ENCODE measurements around the gene ADI1. TPM values are rescaled to one million over a fixed set of nuclear protein-coding genes. Genes with fewer than 3 reads are reported as not detected.

ADI1 gene
- total and polyA plus RNA-seq, 12 donors = 50.0 to 160 (median 103) TPM

GRCh38 chr2:3467654-3468053 is 51.7 kb downstream of the ADI1 start:
- TF ChIP-seq CTCF (IDR thresholded peaks at IDR 0.05) = no peak
- TF ChIP-seq POLR2A (IDR thresholded peaks at IDR 0.05) = no peak
- no peak for DNase-seq
- Histone ChIP-seq H3K27ac (no peak overlapping the region), H3K36me3 (replicated peaks in 1 of 2) (peaks cover 0 to 48% of the 10 kb centered on the region in 2 donors), H3K9me3 (replicated peaks in 1 of 3) (no peaks in the 10 kb centered on the region), H3K4me1 (replicated peaks in 1 of 2) (peaks cover 3 to 8% of the 10 kb centered on the region in 2 donors), H3K27me3 (no peaks in the 10 kb centered on the region), H3K4me3 (no peak overlapping the region)
- intact Hi-C loops (cut with DNase I) = no loop called here
- 92 to 97% (median 94%) methylated on average over 11 to 15 of the region's 15 CpGs for WGBS, 4 donors

GRCh38 chr2:3466966-3467365 is 52.4 kb downstream of the ADI1 start:
- DNase-seq = no peak
- WGBS, 4 donors = 88 to 97% (median 90%) methylated on average over 13 to 14 of the region's 14 CpGs
- intact Hi-C loops (cut with DNase I) = no loop called here
- peaks cover 0 to 48% of the 10 kb centered on the region in 2 donors for H3K36me3 ChIP-seq (replicated peaks in 1 of 2)
- no peaks in the 10 kb centered on the region for H3K9me3 ChIP-seq (replicated peaks in 1 of 3)
- no peaks in the 10 kb centered on the region for H3K27me3 ChIP-seq
- H3K27ac ChIP-seq = no peak overlapping the region
- peaks cover 3 to 10% of the 10 kb centered on the region in 2 donors for H3K4me1 ChIP-seq (replicated peaks in 1 of 2)
- TF ChIP-seq POLR2A (IDR thresholded peaks at IDR 0.05) (no peak), CTCF (IDR thresholded peaks at IDR 0.05) (no peak)
- H3K4me3 ChIP-seq = no peak overlapping the region

DNA sequence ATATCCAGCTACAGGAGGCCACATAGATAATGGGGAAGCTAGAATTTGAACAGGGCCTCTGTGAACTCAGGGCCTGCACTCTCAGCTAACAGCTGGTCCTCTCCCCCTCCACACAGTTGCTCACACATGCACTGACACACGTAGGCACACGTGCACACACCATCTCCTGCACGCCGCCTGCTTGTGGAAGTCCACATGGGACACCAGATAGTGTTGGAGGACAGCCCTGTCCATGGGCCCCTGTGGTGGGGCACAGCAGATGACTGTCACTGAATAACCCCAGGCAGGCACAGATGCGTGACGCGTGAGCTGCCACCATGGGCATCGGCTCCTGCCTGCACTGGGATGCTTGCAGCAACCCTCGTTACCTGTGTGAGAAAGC is 52.9 kb downstream of the ADI1 start:
- Histone ChIP-seq H3K4me3 (no peak overlapping the region), H3K27ac (peak overlapping the region; percentile 64 to 90 (median 69)), H3K9me3 (replicated peaks in 1 of 3) (no peaks in the 10 kb centered on the region), H3K36me3 (replicated peaks in 1 of 2) (peaks cover 0 to 48% of the 10 kb centered on the region in 2 donors), H3K4me1 (replicated peaks in 1 of 2) (peaks cover 3 to 15% of the 10 kb centered on the region in 2 donors), H3K27me3 (no peaks in the 10 kb centered on the region)
- DNase-seq = no peak
- no peak for TF ChIP-seq POLR2A (IDR thresholded peaks at IDR 0.05)
- TF ChIP-seq CTCF (IDR thresholded peaks at IDR 0.05) = no peak
- 78 to 96% (median 91%) methylated on average over 6 to 9 of the region's 9 CpGs for WGBS, 4 donors
- intact Hi-C loops (cut with DNase I) = no loop called here

DNA sequence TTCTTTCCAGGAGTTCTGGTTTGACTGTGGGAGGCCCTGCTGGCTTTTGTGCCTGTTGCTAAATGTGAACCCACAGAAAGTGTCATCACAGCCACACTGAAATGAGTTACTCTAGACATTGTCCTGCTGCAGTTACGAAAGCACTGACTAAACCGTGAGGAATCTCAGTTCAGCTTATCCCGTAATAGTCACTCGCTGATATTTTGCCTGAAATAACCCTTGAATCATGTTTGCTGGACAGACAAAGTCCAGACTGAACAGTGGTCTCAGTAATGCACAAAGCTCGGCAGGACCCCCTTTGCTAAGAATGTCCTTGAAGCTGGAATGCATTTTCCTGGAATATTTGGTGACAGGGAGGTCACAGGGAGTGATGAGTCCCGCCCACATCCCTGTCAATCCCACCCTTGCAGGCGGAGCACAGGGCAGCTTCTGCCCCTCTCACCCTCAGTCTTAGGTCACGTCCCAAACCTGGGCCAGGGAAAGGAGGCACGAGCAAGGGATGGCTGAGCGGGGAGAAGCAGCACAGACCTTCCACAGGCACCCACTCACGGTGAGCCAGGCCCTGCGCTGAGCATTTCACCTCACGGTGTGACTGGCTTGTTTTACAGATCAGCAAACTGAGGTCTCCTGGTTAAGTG is 53.4 kb downstream of the ADI1 start:
- no peaks in the 10 kb centered on the region for H3K9me3 ChIP-seq (replicated peaks in 1 of 3)
- peak overlapping the region; percentile 64 to 90 (median 69) for H3K27ac ChIP-seq
- no peaks in the 10 kb centered on the region for H3K27me3 ChIP-seq
- H3K4me1 ChIP-seq (replicated peaks in 1 of 2) = peaks cover 3 to 16% of the 10 kb centered on the region in 2 donors
- 66 to 73% (median 69%) methylated on average over 13 of the region's 13 CpGs for WGBS, 4 donors
- peaks cover 0 to 47% of the 10 kb centered on the region in 2 donors for H3K36me3 ChIP-seq (replicated peaks in 1 of 2)
- peak in 6 of 7 donors; percentile 47 to 79 (median 67) for DNase-seq
- TF ChIP-seq CTCF (IDR thresholded peaks at IDR 0.05) (no peak), POLR2A (IDR thresholded peaks at IDR 0.05) (no peak)
- H3K4me3 ChIP-seq = no peak overlapping the region
- intact Hi-C loops (cut with DNase I) = no loop called here

Data from adrenal gland (tissue), 12 donors.